Prostate gland (tissue), 2 donors: ENCODE data around the gene SBK1.

ENCODE experiments used
- POLR2A ChIP-seq: fragments of 450-650 bp; IDR thresholded peaks from one replicate; pipeline ENCODE4 v1.6.1; 2016; ENCODE audit warnings: antibody characterized with exemption, mild to moderate bottlenecking
- POLR2AphosphoS5 ChIP-seq: sonication (generic); formaldehyde crosslinking; IDR thresholded peaks from one replicate; pipeline ENCODE4 v1.6.1; 2017; ENCODE audit warnings: antibody characterized with exemption
- TF ChIP-seq, protein P1 (sequence below), 4 experiments: fragments of 200-600 bp in 2 of 4; fragments of 450-650 bp in 2 of 4; sonication (generic) in 2 of 4; IDR thresholded peaks; 1 replicate in 3 of 4; 2 replicates in 1 of 4; pipeline ENCODE4 v1.5.1; 2016 to 2019; ENCODE audit warnings: antibody characterized with exemption in 4 of 4, mild to moderate bottlenecking in 2 of 4, moderate library complexity in 2 of 4

- TF ChIP-seq, protein P1, sequence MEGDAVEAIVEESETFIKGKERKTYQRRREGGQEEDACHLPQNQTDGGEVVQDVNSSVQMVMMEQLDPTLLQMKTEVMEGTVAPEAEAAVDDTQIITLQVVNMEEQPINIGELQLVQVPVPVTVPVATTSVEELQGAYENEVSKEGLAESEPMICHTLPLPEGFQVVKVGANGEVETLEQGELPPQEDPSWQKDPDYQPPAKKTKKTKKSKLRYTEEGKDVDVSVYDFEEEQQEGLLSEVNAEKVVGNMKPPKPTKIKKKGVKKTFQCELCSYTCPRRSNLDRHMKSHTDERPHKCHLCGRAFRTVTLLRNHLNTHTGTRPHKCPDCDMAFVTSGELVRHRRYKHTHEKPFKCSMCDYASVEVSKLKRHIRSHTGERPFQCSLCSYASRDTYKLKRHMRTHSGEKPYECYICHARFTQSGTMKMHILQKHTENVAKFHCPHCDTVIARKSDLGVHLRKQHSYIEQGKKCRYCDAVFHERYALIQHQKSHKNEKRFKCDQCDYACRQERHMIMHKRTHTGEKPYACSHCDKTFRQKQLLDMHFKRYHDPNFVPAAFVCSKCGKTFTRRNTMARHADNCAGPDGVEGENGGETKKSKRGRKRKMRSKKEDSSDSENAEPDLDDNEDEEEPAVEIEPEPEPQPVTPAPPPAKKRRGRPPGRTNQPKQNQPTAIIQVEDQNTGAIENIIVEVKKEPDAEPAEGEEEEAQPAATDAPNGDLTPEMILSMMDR (IDR thresholded peaks at IDR 0.05), result no peak
- TF ChIP-seq POLR2A, result no peak
- TF ChIP-seq POLR2AphosphoS5, result no peak
Observed at GRCh38 chr16:28313587-28313986, 21.3 kb downstream of the SBK1 start.
